IPS-NIHi7 (cell line): Measurements from ENCODE around the gene TGM2.

ENCODE experiments used
- DNase-seq: peaks from one replicate; pipeline ENCODE4 v3.0.0; 2012; ENCODE audit warnings: mixed read lengths; ENCODE audit errors: extremely low spot score

The TGM2 gene

GRCh38 chr20:38132156-38132909, 32.7 kb downstream of the TGM2 start:
- DNase-seq, result no peak

GRCh38 chr20:38131588-38132121, 33.4 kb downstream of the TGM2 start:
- DNase-seq, result no peak

- DNase-seq, result no peak
Measured at GRCh38 chr20:38130687-38131587, 34.1 kb downstream of the TGM2 start.

GRCh38 chr20:38129893-38130609, 35.0 kb downstream of the TGM2 start:
- no peak for DNase-seq

GRCh38 chr20:38129248-38129865, 35.7 kb downstream of the TGM2 start:
- no peak for DNase-seq

- no peak for DNase-seq
Measured at GRCh38 chr20:38128691-38129090, 36.4 kb downstream of the TGM2 start.

- no peak for DNase-seq
Measured at GRCh38 chr20:38127920-38128528, 37.0 kb downstream of the TGM2 start.

GRCh38 chr20:38126932-38127621, 38.0 kb downstream of the TGM2 start:
- no peak for DNase-seq

GRCh38 chr20:38126146-38126921, 38.7 kb downstream of the TGM2 start:
- DNase-seq, result no peak

- no peak for DNase-seq
Measured at GRCh38 chr20:38125157-38126056, 39.7 kb downstream of the TGM2 start.

GRCh38 chr20:38123021-38123587, 42.0 kb downstream of the TGM2 start:
- no peak for DNase-seq

- no peak for DNase-seq
Measured at GRCh38 chr20:38121741-38122140, 43.3 kb downstream of the TGM2 start.

- DNase-seq, result no peak
Measured at GRCh38 chr20:38120625-38120988, 44.5 kb downstream of the TGM2 start.

- DNase-seq, result no peak
Measured at GRCh38 chr20:38119446-38119845, 45.6 kb downstream of the TGM2 start.

GRCh38 chr20:38117635-38118034, 47.4 kb downstream of the TGM2 start:
- no peak for DNase-seq

GRCh38 chr20:38117205-38117604, 47.9 kb downstream of the TGM2 start:
- no peak for DNase-seq

- no peak for DNase-seq
Measured at GRCh38 chr20:38116409-38117165, 48.5 kb downstream of the TGM2 start.

GRCh38 chr20:38115896-38116295, 49.2 kb downstream of the TGM2 start:
- DNase-seq, result no peak
